GM12801 (cell line): ENCODE measurements around the gene LMX1A.

Experiments
- CTCF ChIP-seq: IDR thresholded peaks from one replicate; pipeline ENCODE4 v1.5.1; 2011; ENCODE audit warnings: control low read depth; ENCODE audit not compliant: insufficient read length; ENCODE audit errors: extremely low read depth

Gene LMX1A

GRCh38 chr1:165189011-165189410 lies 167.5 kb downstream of the LMX1A start:
- no peak for TF ChIP-seq CTCF

GRCh38 chr1:165187031-165188009 lies 169.2 kb downstream of the LMX1A start:
- no peak for TF ChIP-seq CTCF

- no peak for TF ChIP-seq CTCF
Measured at GRCh38 chr1:165185161-165185889, 171.2 kb downstream of the LMX1A start.

DNA sequence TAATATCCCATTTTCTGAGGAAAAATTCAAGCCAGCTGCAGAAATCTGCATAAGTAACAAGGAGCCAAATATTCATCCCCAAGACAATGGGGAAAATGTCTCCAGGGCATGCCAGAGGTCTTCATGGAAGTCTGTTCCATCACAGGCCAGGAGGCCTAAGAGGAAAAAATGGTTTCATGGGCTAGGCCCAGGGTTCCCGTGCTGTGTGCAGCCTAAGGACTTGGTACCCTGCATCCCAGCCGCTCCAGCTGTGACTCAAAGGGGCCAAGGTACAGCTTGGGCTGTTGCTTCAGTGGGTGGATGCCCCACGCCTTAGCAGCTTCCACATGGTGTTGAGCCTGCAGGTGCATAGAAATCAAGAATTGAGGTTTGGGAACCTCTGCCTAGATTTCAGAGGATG lies 173.5 kb downstream of the LMX1A start:
- no peak for TF ChIP-seq CTCF

DNA sequence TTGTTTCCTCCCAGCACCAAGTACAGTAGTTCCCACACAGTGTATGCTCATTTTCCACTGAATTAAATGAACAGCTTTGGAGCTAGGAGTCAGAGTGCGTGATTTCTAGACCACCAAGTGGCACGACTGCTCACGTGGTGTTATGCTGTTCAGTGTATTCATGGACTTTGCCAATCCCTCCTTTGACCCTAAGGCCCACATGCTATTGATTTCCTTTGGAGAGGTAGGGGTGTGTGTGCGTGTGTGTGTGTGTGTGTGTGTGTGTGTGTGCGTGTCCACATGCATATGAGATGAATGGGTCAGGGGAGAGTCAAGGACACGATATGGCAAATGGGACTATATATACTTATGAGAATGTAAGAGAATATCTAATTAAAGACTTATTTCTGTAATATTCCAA lies 177.2 kb downstream of the LMX1A start:
- TF ChIP-seq CTCF: no peak

DNA sequence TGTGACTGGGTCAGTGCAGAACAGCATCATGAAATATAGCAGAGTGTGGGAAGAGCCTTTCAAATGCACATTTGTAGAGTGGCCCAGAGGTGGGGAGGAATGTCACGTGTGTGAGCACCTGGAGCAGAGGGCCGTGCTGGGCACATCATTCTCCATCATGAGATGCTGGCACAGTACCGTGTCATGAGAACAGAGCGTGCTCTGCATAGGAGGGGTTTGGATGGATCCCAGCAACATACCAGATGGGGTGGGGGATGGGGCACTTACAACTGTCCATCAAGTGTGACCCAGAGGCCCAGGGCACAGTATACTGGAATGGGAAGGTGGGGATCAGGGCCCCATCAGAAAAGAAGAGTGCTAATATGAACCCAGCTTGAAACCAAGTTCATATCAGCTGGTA lies 182.0 kb downstream of the LMX1A start:
- TF ChIP-seq CTCF: no peak

DNA sequence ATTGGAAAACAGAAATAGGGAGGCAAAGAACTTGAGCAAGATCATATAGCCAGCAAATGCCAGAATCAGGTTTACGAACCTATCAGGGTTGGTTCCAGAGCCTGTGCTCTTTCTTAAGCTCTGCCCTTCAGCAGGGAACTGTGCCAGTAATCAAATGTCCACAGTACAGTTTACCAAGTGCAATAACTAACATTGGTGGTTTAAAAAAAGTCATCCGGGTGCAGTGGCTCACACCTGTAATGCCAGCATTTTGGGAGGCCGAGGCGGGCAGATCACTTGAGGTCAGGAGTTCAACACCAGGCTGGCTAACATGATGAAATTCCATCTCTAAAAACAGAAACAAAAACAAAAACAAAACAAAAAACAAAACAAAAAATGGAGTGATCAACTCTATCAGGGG lies 182.7 kb downstream of the LMX1A start:
- no peak for TF ChIP-seq CTCF
